KOPT-K1 (cell line): ENCODE results near the gene GAREM1.
"Not testable (repeated sequence)": the region's sequence is repeated elsewhere in the genome, so short reads cannot be mapped to it uniquely, and the experiment has no call there.

Experiments
- H3K27ac ChIP-seq: fragments of 200-600 bp; sonication (generic); 2 replicates; pipeline ENCODE4 v1.5.1; 2016; ENCODE audit warnings: antibody characterized with exemption, mild to moderate bottlenecking, low read depth, low read length; ENCODE audit not compliant: poor library complexity, severe bottlenecking
- H3K36me3 ChIP-seq: fragments of 200-600 bp; sonication (generic); 2 replicates; pipeline ENCODE4 v1.5.1; 2017; ENCODE audit warnings: antibody characterized with exemption, mild to moderate bottlenecking, low read length, moderate library complexity; ENCODE audit not compliant: insufficient read depth
- H3K9me3 ChIP-seq: fragments of 200-600 bp; sonication (generic); 2 replicates; pipeline ENCODE4 v1.5.1; 2017; ENCODE audit warnings: antibody characterized with exemption, low read length, mild to moderate bottlenecking; ENCODE audit not compliant: insufficient read depth, poor library complexity, severe bottlenecking

The GAREM1 gene

DNA sequence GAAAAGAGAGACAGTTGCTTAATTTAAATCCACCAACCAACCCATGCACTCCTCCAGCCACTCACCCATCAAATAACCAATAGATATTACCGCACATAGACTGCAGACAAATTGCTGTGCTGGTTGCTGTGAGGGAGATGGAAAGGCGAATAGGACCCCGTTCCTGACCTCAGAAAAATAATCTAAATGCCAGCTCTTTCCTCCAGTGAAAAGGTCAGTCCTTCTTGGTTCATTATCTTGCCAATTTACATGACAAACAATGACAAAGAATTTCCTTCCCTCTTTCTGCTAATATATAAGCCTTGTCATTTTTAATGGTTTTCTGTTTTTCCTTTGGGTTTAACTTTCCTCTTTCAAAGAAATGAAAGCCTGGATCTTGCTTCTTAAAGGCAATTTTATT lies 219.2 kb downstream of the GAREM1 start:
- H3K9me3 ChIP-seq, result no peaks in the 10 kb centered on the region
- H3K36me3 ChIP-seq, result no peaks in the 10 kb centered on the region
- no peak overlapping the region for H3K27ac ChIP-seq

DNA sequence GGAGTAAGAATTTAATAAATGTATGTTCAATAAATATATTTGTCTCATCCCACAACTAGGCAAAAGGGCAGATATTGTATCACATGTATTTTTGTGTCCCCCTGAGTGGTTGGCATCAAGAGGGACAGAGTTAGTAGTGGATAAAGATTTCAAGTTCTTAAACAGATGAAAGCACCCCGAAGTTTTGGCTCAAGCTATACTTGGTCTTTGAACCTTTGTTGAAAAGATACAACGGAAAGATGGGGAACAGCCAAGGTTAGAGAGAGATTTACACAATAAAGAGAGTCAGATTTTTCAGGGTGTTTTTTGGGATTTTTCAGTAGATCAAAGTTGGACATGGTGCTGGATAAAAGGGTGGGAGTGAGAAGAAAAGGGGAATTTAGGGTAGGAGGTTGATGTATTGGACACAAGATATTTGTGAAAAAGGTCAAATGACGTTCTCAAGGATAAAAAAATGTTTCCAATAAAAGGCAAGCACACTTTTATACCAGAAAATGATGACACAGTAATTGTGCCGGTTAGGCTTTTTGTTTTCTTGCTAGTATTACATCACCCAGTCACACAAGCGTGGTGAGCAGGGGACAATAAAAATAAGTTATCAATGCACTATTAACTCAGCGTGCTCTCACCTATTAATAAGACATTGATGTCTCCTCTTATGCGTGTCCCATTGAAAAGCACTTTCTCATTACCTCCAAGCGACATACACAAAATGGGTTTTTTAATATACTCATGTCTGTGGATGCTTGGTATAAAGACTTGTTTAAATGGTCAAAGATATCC lies 221.3 kb downstream of the GAREM1 start:
- no peaks in the 10 kb centered on the region for H3K36me3 ChIP-seq
- H3K9me3 ChIP-seq, result no peaks in the 10 kb centered on the region
- no peak overlapping the region for H3K27ac ChIP-seq

DNA sequence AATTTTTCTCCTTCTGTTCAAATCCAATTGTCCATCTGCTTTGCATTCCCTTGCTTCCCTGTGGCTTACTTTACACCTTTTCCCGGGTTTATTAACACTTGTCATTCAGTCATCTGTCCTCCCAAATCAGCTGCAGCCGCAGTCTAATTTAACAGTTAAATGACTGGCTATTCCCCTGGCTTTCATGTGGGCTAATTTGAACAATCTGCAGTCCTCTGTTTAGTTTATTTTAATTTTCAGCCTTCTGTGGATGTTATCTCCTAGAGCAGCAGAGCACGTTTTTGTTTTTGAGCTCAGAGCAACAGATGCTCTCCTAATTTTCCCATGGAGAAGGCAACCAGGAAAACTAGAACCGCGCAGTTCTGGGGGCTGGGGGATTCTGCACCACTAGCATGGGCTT lies 225.8 kb downstream of the GAREM1 start:
- Histone ChIP-seq H3K36me3 (no peaks in the 10 kb centered on the region), H3K27ac (no peak overlapping the region), H3K9me3 (no peaks in the 10 kb centered on the region)

DNA sequence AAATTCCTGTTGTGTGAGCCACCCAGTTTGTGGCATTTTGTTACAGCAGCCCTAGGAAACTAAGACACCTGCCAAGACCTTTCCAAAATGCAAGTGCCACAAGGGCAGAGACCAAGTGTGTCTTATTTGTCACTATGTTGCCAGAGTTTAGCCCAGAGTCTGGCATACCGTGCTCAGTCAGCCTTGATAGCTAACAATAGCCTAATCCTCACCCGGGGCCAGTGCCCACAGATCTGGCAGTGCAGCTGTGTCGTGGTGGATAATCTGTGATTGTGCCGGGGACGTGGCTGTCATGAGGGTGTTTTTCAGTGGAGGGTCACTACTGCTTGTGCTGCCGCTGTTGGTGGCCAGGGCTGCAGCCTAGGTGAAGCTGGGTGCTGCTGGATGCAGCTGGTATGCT lies 227.3 kb downstream of the GAREM1 start:
- Histone ChIP-seq H3K36me3 (no peaks in the 10 kb centered on the region), H3K9me3 (no peaks in the 10 kb centered on the region), H3K27ac (no peak overlapping the region)

DNA sequence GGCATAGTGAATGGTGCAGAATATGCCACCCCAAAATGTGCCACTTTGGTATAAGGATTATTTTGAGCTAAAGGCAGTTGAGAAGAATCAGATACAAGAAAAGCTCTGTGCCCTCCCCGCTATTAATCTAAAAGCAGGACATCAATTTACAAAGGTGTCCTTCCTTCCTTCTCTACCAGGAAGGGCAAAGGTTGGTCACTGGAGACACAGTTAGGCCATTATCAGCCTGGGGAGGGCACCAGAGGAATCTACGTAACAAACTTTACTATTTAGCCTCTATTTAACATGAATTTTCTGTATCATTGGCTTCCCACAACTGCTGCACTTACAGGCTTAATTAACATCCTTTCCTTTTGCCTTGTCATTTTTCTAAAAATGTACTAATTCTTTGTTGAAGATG lies 228.3 kb downstream of the GAREM1 start:
- no peaks in the 10 kb centered on the region for H3K36me3 ChIP-seq
- H3K27ac ChIP-seq, result no peak overlapping the region
- no peaks in the 10 kb centered on the region for H3K9me3 ChIP-seq

DNA sequence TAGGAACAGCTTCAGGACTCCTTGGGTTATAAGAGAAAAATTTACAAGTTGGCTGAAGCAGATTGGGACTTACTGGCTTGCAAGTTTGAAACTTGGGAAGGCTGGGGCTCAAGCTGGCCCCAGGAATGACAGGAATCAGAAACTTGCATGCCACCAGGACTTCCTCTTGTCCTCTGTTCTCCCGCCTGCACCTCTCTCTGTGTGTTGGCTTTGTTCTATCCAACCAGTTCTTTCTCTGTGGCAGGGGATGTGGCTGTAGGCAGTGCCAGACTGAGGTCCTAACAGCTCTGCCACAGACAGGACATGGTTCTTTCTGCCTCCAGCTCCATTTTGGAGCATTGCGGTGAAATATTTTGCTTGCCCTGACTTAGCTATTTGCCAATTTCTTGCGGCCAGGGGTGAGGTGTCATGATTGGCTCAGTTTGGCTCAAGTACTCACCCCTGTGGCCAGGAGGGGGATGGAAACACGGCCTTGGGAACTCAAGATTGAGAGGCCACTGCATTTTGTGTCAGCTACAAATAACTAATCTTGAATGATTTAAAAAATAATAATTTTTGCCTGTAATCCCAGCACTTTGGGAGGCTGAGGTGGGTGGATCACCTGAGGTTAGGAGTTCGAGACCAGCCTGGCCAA lies 231.9 kb downstream of the GAREM1 start:
- no peaks in the 10 kb centered on the region for H3K9me3 ChIP-seq

DNA sequence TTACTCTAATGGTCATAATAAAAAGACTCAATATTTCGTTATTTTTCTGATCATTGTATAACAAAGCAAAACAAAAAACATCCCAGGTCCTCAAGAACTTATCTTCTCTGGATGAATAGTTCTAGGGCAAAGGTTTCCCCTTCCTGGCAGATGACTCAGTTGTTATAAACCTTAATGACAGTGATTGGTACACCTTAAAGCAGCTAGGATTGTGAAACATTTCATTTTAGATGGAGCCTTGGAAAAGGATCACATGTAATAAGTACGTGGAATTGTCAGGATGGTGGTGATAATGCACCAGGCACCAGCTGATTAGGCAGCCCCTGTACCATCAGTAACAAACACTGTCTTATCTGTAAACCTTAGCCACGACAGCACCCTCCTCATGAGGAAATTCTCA lies 233.6 kb downstream of the GAREM1 start:
- H3K27ac ChIP-seq, result no peak overlapping the region

More for the DNA sequence above, 231.9 kb downstream of the GAREM1 start:
- no peak overlapping the region for H3K27ac ChIP-seq
- no peaks in the 10 kb centered on the region for H3K36me3 ChIP-seq

DNA sequence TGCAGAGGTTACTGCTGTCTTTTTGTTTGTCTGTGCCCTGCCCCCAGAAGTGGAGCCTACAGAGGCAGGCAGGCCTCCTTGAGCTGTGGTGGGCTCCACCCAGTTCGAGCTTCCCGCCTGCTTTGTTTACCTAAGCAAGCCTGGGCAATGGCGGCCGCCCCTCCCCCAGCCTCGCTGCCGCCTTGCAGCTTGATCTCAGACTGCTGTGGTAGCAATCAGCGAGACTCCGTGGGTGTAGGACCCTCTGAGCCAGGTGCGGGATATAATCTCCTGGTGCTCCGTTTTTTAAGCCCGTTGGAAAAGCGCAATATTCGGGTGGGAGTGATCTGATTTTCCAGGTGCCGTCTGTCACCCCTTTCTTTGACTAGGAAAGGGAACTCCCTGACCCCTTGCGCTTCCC lies 237.3 kb downstream of the GAREM1 start:
- not testable (repeated sequence) for H3K27ac ChIP-seq, H3K9me3 ChIP-seq, H3K36me3 ChIP-seq

More for the DNA sequence above, 233.6 kb downstream of the GAREM1 start:
- Histone ChIP-seq H3K36me3 (no peaks in the 10 kb centered on the region), H3K9me3 (no peaks in the 10 kb centered on the region)

DNA sequence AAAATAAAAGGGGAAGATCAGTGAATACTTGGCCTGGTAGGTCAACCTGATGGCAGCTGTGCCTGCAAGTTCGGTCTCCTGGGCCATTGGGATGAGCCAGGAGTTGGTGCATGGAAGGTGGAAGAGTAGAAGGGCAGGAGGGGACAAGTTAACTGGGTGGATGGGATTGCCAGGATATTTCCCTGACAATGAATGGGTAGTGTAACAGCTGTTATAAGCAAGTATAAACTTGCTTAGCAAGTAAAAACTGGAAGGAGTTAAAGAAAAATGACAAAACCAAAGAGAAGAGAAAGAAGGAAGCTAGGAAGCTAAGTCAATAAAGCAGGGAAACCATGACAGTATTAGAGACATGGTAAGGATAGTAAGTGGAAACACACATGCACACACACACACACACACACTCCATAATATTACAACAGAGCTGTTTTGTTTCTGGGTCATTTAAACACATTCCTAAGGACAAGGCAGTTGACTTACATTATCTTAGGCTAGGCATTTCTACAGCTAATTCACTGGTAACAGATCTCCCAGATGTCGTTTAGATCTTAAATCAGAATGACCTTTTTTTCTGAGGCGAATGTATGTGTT lies 251.2 kb downstream of the GAREM1 start:
- Histone ChIP-seq H3K27ac (no peak overlapping the region), H3K9me3 (no peaks in the 10 kb centered on the region)

DNA sequence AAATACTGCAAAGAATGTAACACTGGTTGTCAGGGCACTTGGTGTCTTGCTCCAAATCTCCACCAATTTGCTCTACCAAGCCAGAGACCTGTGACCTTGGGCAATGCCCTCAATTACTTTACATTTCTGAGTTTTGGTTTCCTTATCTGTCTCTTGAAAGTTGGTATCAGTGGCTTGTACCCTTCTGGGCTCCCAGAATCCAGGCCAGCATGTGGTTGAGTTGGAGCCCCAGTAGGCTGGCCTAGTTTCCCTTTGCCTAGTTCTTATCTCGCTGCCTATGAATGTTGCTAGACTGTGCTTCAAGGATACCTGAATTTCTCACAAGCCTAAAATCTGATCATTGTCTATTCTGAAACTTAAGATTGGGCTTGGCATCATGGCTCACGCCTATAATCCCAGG lies 254.3 kb downstream of the GAREM1 start:
- Histone ChIP-seq H3K27ac (no peak overlapping the region), H3K36me3 (no peaks in the 10 kb centered on the region), H3K9me3 (no peaks in the 10 kb centered on the region)

More for the DNA sequence above, 251.2 kb downstream of the GAREM1 start:
- no peaks in the 10 kb centered on the region for H3K36me3 ChIP-seq

DNA sequence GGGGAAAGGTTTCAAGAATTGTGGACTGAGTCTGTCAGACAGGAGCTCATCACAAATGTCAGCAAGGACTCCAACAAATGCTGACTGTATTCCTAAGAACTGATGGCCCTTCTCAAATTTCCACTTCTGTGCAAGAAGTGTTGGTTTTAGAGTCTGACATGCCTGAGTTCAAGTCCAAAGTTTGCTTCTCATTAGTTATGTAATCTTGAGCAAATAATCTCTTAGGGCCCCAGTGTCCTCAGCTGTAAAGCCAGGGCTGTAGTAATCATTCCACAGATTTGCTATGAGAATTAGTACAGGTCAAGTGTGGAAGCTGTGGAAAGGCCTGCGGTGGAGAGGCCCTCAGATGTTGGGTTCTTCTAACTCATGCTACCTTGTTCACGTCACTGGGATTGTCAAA lies 257.0 kb downstream of the GAREM1 start:
- Histone ChIP-seq H3K27ac (no peak overlapping the region), H3K9me3 (no peaks in the 10 kb centered on the region), H3K36me3 (no peaks in the 10 kb centered on the region)
